Hematopoietic multipotent progenitor cell treated with erythropoietin and hydrocortisone succinate and interleukin-3 and kit ligand, for 8 days (in vitro differentiated cells): ENCODE measurements around the gene OR10P1.
A peak's percentile ranks its signal among the peaks of the same experiment; 100 is the strongest.

ENCODE experiments used
- DNase-seq: peaks from one replicate; pipeline ENCODE4 v3.0.0-alpha.2; 2015

Gene OR10P1

DNA sequence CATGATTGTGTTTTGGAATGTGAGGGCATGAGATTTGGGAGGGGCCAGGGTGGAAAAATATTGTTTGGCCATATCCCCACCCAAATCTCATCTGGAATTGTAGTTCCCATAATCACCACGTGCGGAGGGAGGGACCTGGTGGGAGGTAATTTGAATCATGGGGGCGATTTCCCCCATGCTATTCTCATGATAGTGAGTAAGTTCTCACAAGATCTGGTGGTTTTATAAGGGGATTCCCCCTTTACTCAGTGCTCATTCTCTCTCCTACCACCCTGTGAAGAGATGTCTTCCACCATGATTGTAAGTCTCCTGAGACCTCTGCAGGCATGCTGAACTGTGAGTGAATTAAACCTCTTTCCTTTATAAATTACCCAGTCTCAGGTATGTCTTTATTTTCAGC is 15.7 kb downstream of the OR10P1 start:
- DNase-seq = no peak

DNA sequence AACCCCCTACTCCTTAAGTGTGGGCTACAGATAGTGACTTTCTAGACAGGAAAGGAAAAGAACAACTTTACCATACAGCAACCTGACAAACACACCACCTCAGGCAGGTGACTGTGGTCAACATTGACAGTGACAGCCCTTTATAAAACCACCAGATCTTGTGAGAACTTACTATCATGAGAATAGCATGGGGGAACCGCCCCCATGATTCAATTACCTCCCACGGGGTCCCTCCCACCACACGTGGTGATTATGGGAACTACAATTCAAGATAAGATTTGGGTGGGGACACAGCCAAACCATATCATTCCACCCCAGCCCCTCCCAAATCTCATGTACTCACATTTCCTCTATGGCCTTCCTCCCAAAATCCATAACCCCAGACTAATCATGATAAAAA is 16.3 kb downstream of the OR10P1 start:
- DNase-seq = peak; percentile 45

DNA sequence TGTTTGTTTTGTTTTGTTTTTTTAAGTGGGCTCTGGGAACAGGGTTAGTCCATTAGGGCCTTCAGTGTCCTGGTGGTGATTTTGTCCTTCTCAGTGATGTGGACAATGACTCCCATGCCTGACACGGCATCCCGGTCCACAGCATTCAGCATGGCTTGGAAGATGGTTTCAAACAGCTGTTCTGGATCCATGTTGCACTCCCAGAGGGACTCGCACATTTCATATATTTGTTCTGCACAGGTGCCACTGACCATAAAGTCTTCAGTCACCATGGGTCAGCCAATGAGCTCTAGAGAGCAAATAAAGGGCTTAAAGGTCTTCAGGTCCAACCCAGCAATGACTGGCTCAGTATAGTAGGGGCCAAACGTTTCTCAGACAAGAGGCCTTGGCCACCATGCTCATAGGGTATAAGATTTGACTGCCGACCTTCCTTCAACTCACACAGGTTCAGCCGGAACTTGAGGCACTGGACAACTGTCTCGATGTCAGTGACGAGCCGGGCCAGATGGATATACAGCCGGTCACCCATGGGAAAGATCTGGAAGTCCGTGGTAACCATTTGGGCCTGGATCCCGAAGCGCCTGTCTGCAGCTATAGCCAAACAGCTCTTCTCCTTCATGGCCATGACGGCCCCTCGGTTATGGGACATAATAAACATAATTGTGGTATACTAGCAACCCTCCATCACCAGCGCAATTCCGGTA is 18.0 kb downstream of the OR10P1 start:
- no peak for DNase-seq

DNA sequence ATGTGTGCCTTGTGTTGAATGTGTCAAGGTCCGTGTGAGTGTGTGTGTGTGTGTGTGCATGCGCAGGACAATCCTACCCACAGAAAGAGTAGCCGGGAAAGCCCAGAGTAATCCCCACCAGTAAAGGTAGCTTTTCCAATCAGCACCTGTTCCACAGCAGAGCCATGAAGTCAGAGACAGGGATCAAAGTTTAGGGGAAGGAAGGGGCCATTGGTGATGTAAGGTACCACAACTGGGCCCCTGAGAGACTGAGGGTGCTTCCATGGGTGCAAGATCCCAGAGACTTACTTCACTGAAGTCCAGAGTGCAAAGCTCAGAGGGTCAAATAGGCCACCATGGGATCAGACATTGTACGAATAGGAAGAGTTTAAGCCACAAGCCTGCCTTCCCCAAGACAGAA is 20.5 kb downstream of the OR10P1 start:
- no peak for DNase-seq

DNA sequence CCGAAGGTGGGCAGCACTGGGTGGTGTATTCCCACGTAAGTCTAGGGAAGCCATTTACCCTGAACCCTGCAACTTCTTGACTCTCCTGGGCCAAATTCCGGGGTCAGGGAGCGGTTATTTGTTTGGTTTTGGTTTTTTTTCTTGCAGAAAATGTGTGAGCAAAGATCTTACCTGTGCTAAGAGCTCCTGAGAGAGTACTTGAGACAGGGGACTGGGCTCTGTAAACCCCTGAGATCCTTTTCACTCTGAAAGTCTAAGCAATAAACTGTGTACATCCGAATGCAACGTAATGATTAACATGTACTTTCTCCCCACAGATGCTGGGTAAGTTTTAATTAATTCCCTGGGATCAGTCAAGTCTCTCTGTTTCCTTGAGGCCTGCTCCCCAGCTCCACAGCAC is 21.5 kb downstream of the OR10P1 start:
- DNase-seq = no peak

DNA sequence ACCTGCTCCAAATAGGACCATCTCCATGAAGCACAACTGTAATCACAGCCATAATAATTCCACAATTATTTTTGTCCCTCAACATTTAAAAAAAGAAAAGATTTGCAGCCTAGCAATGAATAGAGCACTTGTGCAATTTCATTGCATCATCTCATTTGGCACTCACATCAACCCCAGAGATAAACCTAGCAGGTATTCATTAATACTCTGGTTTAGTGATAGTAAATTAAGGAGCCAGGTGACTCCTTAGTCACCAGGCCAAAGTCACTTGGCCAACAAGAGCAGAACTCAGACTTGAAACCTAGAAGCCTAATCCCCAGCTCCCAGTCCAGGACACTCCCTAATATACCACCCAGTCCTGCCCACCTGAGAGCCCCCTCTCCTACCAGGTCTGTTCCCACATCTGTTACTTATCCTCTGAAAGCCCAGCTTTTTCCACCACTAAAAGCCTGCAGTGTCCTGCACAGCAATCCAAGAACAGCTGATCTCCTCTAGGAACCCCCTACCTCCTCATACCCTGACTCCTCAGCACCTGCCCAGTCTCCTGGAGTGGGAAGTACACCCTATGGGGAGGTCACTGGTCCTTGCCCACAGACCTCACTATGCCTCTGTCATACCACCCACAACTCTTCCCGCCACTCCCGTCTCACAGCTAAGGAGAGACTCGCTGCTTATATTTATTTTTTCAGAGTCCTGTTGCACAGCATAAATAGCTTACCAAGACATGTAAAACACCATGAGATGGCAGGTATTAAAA is 22.1 kb downstream of the OR10P1 start:
- no peak for DNase-seq

DNA sequence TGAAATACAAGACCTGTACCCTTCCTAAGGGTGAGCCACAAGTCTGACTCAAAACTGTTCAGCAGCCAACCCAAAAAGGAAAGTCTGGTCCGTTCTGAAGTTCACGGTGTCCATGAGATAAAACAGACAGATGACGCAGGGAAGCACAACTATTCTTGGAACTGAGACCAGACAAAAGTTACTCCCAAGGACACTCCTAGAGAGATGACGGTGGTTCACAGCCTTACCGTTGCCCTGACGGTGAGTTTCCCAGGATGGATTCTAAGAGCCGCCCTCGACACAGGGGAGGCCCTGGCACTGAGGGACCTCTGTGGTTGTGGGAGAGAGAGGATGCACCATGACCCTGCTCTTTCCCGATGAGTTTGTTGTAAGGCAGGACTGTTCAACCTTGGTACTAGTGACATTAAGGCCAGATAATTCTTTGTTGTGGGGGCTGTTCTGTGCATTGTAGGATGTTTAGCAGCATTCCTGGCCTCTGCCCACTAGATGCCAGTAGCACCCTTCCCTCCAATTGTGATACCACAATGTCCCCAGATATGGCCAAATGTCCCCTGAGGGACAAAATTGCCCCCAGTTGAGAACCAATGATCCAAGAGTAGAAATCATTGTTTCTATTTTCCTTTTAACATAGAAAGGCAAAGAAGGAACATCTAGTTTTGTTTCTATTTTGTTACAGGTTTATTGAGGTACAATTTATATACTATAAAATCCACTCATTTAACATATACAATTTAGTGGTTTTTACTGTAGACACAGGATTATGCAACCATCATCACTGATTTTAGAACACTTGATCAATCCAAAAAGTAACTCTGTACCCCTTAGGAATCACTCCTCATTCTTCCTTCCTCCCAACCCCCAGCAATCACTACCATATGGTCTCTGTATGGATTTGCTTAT is 23.0 kb downstream of the OR10P1 start:
- peak; percentile 53 for DNase-seq

DNA sequence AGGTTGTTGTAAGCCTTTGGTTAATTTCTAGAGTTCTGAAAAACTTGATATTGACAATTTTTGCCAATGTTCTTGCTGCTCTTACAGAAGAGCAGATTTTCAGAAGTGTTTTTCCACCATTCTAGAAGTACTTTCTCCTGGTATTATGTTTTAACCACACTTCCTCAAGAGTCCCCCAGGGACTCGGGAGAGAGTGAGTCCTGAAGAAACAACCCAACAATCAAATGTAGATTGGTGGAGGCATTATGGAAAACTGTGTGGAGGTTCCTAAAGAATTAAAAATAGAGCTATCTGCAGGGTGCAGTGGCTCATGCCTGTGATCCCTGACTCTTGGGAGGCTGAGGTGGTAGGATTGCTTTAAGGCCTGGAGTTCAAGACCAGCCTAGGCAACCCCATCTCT is 26.7 kb downstream of the OR10P1 start:
- DNase-seq = no peak

DNA sequence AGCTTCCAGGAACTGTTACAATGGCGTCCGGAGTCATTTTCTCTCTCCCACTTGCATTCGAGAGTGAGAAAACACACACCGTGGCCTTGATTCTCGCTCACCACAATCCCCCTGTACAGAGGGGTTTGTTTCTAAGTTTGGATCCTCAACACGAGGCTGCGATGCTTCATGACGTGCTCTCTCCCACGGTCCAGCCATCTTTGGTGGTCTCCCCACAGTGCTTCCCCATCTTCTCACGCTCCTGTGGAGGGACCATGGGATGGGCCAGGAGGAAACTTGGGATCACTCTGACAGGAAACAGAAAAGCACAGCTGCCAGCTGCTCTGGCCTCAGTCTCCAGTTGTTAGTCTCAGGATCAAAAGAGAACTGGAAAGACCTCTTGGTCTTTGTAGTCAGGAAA is 28.1 kb downstream of the OR10P1 start:
- no peak for DNase-seq

DNA sequence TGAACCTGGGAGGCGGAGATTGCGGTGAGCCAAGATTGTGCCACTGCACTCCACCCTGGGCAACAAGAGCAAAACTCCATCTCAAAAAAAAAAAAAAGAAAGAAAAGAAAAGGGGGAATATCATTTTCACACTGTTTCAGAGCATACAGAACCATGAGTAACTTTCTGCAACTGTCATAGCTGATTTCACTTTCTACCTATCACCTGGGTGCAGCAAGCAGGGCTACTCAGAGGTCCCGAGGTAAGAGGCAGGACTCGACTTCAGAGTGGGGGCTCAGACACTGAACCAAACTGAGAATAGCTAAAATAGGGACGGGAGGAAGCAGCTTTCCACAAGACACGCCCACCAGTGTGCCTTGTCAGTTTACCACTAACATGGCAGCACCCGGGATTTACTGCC is 29.8 kb downstream of the OR10P1 start:
- DNase-seq = no peak

DNA sequence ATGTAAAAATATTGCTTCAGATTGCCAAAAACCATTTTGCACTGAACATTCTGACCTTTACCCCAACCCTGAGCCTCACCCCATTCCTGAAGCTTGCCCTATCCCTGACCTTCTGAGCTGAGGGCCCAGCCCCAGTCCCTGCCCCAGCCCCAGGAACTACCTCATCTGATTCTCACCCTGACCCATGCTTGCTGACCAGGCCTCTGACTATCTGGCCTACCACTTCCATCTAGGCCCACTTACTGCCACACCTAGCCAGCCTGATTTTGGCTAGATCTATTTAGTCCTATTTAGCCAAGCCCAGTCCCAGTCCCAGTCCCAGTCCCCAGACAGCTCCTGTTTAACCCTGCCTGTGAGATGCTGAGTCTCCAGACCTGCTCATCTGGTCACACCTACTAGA is 33.6 kb downstream of the OR10P1 start:
- DNase-seq = no peak

DNA sequence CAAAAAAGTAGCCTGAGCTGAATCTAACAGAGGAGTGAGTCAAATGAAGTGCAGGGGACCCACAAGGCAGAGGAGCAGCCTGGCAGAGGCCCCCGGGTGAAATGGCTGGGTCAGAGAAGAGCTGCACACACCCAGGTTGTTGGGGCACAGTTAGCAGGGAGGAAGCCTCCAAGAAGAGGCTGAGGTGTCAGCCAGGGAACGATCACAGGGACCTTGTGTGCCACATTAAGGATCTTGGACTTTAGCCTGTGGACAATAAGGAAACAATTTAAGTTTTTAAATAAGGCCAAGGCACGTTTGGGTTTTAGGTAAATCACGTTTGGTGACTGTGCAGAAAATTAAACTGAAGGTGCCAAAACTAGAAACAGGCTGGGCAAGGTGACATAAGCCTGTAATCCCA is 35.1 kb downstream of the OR10P1 start:
- DNase-seq = no peak

DNA sequence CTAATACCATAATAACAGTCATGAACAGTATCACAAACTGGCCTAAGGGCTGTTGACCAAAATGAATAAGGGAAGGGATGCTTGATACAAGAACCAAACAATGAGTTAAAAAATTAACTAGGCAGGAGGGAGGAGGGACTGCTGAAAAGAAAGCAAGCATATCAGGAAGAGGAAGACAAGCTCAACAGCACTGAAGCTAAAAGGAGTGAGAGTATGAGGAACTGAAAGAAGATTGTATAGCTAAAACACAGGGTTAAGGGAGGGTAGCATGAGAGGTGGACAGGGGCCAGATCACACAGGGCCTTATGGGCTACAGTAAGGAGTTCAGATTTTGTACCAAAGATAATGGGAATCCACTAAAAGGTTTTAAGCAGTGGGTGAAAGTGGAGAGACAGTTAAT is 36.9 kb downstream of the OR10P1 start:
- no peak for DNase-seq

DNA sequence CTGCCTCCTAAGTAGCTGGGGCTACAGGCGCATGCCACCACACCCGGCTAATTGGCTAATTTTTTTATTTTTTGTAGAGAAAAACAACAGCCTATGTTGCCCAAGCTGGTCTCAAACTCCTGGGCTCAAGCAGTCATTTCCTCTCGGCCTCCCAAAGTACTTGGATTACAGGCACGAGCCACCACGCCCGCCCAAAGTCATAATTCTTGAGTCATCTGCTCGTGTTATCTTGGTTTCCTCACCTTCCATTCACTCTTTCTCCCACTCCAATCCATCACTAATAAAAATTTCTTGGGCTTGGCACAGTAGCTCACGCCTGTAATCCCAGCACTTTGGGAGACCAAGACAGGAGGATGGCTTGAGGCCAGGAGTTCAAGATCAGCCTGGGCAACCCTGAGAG is 39.0 kb downstream of the OR10P1 start:
- no peak for DNase-seq

DNA sequence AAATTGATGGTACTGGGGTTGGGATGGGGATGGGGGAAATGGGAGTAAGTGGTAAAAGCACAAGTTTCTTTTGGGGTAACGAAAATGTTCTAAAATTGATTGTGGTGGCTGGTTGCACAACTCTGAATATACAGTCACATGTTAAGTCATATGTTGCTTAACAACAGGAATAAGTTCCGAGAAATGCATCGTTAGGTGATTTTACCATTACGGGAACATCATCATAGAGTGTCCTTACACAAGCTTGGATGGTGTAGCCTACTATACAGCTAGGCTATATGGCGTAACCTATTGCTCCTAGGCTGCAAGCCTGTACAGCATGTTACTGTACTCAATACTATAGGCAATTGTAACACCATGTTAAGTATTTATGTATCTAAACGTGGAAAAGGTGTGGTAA is 40.0 kb downstream of the OR10P1 start:
- DNase-seq = no peak

DNA sequence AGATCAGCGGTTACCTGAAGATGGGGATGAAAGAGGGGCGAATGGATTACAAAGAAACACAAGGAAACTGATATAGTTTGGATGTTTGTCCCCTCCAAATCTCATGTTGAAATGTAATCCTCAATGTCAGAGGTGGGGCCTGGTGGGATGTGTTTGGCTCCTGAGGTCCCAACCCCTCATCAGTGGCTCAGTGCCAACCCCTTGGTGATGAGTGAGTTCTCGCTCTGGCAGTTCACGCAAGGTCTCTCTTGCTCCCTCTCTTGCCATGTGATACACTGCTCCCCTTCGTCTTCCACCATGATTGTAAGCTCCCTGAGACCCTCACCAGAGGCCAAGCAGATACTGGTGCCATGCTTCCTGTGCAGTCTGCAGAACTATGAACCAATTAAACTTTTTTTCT is 43.0 kb downstream of the OR10P1 start:
- no peak for DNase-seq

DNA sequence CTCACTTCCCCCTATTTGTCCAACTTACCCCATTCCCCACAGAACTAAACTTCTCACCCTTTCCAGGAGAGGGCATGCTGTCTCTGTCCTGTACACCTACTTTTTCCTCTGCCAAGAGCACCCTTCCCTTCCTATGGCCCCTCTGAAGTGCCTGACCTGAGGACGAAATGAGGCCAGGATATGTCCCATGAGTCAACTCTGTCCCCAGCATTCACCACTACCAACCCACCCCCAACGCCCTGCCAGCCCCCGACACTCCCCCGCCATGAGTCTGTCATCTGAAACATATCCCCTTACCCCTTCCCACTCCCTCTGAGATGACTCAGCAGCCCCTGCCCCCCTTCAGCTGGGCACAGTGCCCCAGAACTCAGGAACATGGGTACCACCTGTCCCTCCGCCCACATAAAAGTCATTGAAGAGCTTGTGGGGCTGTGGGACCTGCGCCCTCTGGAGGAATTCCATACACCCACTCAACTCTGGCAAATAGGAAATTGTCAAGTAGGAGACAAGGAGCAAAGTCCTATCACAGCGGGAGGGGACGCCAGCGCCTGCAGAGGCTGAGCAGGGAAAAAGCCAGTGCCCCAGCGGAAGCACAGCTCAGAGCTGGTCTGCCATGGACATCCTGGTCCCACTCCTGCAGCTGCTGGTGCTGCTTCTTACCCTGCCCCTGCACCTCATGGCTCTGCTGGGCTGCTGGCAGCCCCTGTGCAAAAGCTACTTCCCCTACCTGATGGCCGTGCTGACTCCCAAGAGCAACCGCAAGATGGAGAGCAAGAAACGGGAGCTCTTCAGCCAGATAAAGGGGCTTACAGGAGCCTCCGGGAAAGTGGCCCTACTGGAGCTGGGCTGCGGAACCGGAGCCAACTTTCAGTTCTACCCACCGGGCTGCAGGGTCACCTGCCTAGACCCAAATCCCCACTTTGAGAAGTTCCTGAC is 44.7 kb downstream of the OR10P1 start:
- peak; percentile 32 for DNase-seq

DNA sequence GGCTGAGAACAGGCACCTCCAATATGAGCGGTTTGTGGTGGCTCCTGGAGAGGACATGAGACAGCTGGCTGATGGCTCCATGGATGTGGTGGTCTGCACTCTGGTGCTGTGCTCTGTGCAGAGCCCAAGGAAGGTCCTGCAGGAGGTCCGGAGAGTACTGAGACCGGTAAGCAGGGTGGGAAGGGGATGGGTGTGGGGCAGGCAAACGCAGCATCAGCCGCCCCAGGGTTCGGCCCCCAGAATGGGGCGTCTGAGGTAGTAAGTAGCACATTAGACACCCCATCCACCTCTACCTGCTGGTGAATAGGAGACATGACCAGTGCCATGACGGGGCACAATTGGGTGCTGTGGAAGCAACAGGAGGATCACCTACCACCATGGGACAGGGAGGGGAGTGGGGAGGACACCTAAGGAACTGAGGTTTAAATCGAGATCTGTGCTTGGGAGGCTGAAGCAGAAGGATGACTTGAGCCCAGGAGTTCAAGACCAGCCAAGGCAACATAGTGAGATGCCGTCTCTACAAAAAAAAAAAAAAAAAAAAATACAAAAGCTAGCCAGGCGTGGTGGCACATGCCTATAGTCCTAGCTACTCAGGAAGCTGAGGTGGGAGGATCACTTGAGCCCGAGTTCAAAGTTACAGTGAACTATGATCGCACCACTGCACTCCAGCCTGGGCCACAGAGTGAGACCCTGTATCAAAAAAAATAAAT is 45.5 kb downstream of the OR10P1 start:
- DNase-seq = no peak

DNA sequence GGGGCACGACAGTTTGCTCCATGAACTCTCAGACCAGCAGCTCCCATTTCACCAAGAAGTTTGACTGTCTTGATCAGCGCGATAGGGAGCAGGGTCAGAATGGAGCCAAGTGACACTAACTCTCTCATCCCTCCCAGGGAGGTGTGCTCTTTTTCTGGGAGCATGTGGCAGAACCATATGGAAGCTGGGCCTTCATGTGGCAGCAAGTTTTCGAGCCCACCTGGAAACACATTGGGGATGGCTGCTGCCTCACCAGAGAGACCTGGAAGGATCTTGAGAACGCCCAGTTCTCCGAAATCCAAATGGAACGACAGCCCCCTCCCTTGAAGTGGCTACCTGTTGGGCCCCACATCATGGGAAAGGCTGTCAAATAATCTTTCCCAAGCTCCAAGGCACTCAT is 47.0 kb downstream of the OR10P1 start:
- DNase-seq = no peak

DNA sequence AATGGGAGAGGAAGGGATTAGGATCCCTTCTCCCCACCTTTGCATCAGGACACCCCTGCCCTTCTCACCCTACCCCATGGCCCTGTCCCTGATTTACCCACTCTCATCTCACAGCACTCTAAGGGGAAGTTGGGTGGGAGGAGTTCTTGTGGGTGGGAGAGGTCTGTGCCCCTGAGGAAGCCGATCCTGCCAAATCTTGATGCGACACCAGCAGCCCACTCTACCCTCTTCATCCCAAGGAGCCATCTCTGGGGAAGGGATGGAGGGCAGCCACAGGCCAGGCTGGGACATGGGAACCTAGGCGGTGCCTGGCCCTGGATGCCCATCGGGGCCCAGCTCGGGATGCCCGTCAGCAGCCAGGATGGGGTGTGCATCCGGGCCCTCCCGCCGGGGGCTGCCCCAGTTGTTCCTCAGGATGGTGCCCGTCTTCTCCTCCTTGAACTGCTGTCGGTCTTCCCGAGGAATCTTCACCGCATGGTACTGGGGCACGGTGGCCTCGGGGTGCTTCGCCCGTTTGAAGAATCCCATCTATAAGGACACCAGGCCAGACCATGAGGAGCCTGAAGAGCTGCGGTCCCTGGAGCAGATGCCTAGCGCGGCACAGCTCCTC is 48.2 kb downstream of the OR10P1 start:
- no peak for DNase-seq

DNA sequence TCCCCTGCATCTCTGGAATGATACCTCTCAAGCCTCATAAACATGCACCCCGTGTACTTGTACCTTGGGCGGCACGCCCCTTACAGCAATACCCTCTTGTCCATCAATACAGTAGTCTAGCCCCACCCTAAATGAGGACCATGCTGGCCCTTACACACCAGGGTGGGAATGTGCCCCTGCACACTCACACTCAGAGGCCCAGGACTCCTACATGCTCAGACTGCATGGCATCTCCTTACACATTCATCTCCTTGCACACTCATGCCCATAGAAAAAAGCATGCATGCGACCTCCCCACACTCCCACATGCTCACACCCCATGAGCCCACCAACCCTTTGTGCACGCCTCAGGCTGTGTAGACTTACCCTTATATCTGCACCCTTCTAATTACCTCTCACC is 49.0 kb downstream of the OR10P1 start:
- no peak for DNase-seq
